T-cell (primary cell): ENCODE data around the gene ACTR1B. TPM values are rescaled to one million over a fixed set of nuclear protein-coding genes. Genes with fewer than 3 reads are reported as not detected.
A peak's percentile ranks its signal among the peaks of the same experiment; 100 is the strongest.

Source experiments
- ATAC-seq, 4 experiments: fragments of 200-7000 bp in 3 of 4; fragments of 150-1000 bp in 1 of 4; cut with Tn5 transposase; replicated peaks in 1 of 4; 1 replicate in 3 of 4; 2 replicates in 1 of 4; pipeline ENCODE4 v1.10.0; 2021; ENCODE audit warnings: moderate library complexity in 3 of 4, mild to moderate bottlenecking in 2 of 4, moderate number of reproducible peaks in 1 of 4
- CTCF ChIA-PET, 2 donors: fragments of 300-600 bp; sonication (Branson Sonifier 250); formaldehyde crosslinking; loops; one replicate each; lab custom pipeline; 2022; ENCODE audit warnings: antibody characterized with exemption in 2 of 2; lab: Charles Lee
- POLR2A ChIA-PET, 2 donors: fragments of 300-600 bp; sonication (Branson Sonifier 250); formaldehyde crosslinking; loops; one replicate each; lab custom pipeline; 2022; ENCODE audit warnings: antibody characterized with exemption in 2 of 2; lab: Charles Lee
- DNase-seq, 35 experiments: peaks; one replicate each; pipeline versions ENCODE4 v3.0.0 to v3.0.0-alpha.2; 2013 to 2023
- H3K27ac ChIP-seq: one replicate; pipeline ENCODE4 v1.5.1; 2013; ENCODE audit warnings: low read length
- H3K27me3 ChIP-seq, 2 experiments: replicated peaks in 1 of 2; 1 replicate in 1 of 2; 2 replicates in 1 of 2; pipeline versions ENCODE4 v1.6.1 to v1.7.0; 2013; ENCODE audit warnings: low read length in 1 of 2, mixed read lengths in 1 of 2; ENCODE audit not compliant: control insufficient read depth in 2 of 2, insufficient read depth in 2 of 2; ENCODE audit errors: extremely low read depth in 1 of 2
- H3K36me3 ChIP-seq, 2 donors: 1 replicate in 1 of 2; 2 replicates in 1 of 2; pipeline versions ENCODE4 v1.6.1 to v1.7.0; 2013; ENCODE audit warnings: low read length in 1 of 2; ENCODE audit not compliant: control insufficient read depth in 2 of 2, insufficient read depth in 1 of 2; ENCODE audit errors: extremely low read depth in 1 of 2
- H3K4me1 ChIP-seq, 2 experiments: 1 replicate in 1 of 2; 2 replicates in 1 of 2; pipeline versions ENCODE4 v1.6.1 to v1.7.0; 2013; ENCODE audit warnings: low read length in 2 of 2, mixed read lengths in 1 of 2; ENCODE audit not compliant: insufficient read depth in 2 of 2, control insufficient read depth in 1 of 2; ENCODE audit errors: extremely low read depth in 1 of 2
- H3K4me3 ChIP-seq, 2 donors: 1 replicate in 1 of 2; 2 replicates in 1 of 2; pipeline versions ENCODE4 v1.5.1 to v1.7.0; 2013; ENCODE audit warnings: mild to moderate bottlenecking in 2 of 2, low read length in 1 of 2, moderate library complexity in 1 of 2; ENCODE audit not compliant: control insufficient read depth in 1 of 2; ENCODE audit errors: extremely low read depth in 1 of 2
- H3K9me3 ChIP-seq: 2 replicates; pipeline ENCODE4 v1.7.0; 2013
- H3K27ac Mint-ChIP-seq, 2 donors: one replicate each; pipeline ENCODE4 v1.8.0; 2020 to 2021; ENCODE audit warnings: mild to moderate bottlenecking in 2 of 2, mixed read lengths in 2 of 2
- H3K27me3 Mint-ChIP-seq, 2 donors: one replicate each; pipeline ENCODE4 v1.8.0; 2021 to 2022; ENCODE audit warnings: mixed read lengths in 2 of 2
- H3K36me3 Mint-ChIP-seq: one replicate; pipeline ENCODE4 v1.8.0; 2021; ENCODE audit warnings: mixed read lengths
- H3K4me1 Mint-ChIP-seq, 3 donors: one replicate each; pipeline ENCODE4 v1.8.0; 2020 to 2022; ENCODE audit warnings: mixed read lengths in 3 of 3, mild to moderate bottlenecking in 1 of 3
- H3K4me3 Mint-ChIP-seq, 3 donors: one replicate each; pipeline ENCODE4 v1.8.0; 2020 to 2022; ENCODE audit warnings: mild to moderate bottlenecking in 3 of 3, mixed read lengths in 3 of 3, moderate library complexity in 3 of 3
- H3K9me3 Mint-ChIP-seq, 3 donors: one replicate each; pipeline ENCODE4 v1.8.0; 2020 to 2022; ENCODE audit warnings: mixed read lengths in 3 of 3
- WGBS: methylation state at CpG from one replicate; pipeline ENCODE4 v1.1.5; 2013; ENCODE audit warnings: missing lambda C conversion rate; ENCODE audit not compliant: insufficient coverage; 5-methylcytosine and 5-hydroxymethylcytosine counted together
- total RNA-seq, 35 experiments: library from RNA in 6 of 35; stranded (reverse) in 6 of 35; fragments of 120-200 nt in 1 of 35; gene quantifications; one replicate each; pipeline versions ENCODE4 v1.2.1 to v1.2.4 and lab custom pipeline; 2013 to 2026

Gene ACTR1B
- total RNA-seq, 5 donors from 2014 or later (not counting 1 experiment from before 2014, with no cell fraction given) = 86.3 to 124 (median 101) TPM

DNA sequence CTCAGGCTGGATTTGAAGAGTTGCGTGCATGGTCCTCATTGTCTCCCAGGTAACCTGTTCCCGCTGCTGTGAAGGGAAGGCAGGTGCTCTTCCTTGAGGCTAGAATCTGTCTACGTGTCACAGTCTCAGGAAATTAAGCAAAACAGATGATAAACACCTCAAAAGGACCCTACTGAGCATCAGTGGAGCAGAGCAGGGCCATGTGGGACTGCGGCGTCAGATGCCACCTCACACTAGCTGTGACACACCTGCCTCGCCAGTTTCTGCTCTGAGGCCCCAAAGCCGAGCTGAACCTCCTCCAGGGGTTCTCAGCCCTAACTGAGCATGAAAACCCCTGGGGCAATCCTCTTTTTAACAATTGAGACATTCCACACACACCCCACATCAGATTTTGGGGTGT, 7.7 kb upstream of the ACTR1B start:
- no peak overlapping the region for H3K27ac ChIP-seq
- H3K4me1 ChIP-seq = no peaks in the 10 kb centered on the region
- Mint-ChIP-seq H3K27me3 (no peaks in the 10 kb centered on the region), H3K4me1 (no peaks in the 10 kb centered on the region), H3K9me3 (no peaks in the 10 kb centered on the region), H3K36me3 (no peaks in the 10 kb centered on the region), H3K27ac (no peak overlapping the region), H3K4me3 (no peak overlapping the region)
- H3K36me3 ChIP-seq = no peaks in the 10 kb centered on the region
- ATAC-seq = no peak
- H3K4me3 ChIP-seq = no peak overlapping the region
- POLR2A ChIA-PET = no interaction called here
- 92% methylated on average over 5 of the region's 7 CpGs for WGBS
- DNase-seq = no peak
- peaks cover 0 to 3% of the 10 kb centered on the region in 2 experiments for H3K27me3 ChIP-seq
- CTCF ChIA-PET = no interaction called here
- H3K9me3 ChIP-seq = no peaks in the 10 kb centered on the region

DNA sequence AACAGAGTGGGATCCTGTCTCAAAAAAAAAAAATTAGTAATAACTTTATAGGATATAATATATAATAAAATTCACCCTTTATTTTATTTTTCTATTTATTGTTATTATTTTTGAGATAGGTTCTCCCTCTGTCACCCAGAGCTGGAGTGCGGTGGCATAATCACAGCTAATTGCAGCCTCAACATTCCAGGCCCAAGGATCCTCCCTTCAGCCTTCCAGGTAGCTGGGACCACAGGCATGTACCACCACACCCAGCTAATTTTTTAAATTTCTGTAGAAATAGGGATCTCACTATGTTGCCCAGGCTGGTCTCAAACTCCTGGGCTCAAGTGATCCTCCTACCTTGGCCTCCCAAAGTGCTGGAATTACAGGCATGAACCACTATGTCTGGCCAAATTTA, 6.6 kb upstream of the ACTR1B start:
- POLR2A ChIA-PET = no interaction called here

DNA sequence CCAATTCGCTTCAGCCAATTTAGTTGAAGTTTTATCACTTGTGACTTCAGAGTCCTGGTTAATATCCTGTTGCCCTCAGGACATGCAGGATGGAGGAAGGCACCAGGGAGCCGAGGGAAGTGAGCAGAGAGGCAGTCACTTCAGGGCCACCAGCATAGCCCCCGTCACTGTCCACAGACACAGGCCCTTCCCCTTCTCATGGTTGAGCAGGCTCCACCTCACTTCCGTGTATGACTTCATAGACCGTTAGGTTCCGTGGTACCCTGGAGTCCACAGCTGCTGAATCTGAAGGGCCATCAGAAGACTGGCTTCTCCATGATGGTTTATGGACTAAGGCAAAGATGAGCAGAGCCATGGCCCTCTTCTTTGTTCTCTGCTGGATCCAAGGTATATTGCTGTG, 5.6 kb upstream of the ACTR1B start, which contains the start of gene C2orf92:
Gene C2orf92, plus strand, starts transcription at position 266 of the 400 bp plus-strand sequence. Its CDS starts 76 bp downstream, at position 342.
- no peak within 1 kb of the TSS for H3K27ac ChIP-seq
- Mint-ChIP-seq H3K4me1 (peaks cover 0 to 9% (median 7%) of the 10 kb centered on the region in 3 donors), H3K36me3 (no peaks in the 10 kb centered on the region), H3K9me3 (no peaks in the 10 kb centered on the region), H3K27me3 (no peaks in the 10 kb centered on the region), H3K27ac (no peak within 1 kb of the TSS), H3K4me3 (no peak within 1 kb of the TSS)
- POLR2A ChIA-PET = interaction anchor here in 1 of 2 donors (0.5 kb wide), 1 partner anchor 135 kb away, joined by 4 read pairs; no protein-coding TSS in a partner anchor
- no peaks in the 10 kb centered on the region for H3K36me3 ChIP-seq
- DNase-seq (no peak), ATAC-seq (no peak)
- CTCF ChIA-PET = no interaction called here
- peaks cover 0 to 3% of the 10 kb centered on the region in 2 experiments for H3K27me3 ChIP-seq
- 97% methylated on average over 4 of the region's 6 CpGs for WGBS
- peaks cover 0 to 6% of the 10 kb centered on the region in 2 experiments for H3K4me1 ChIP-seq
- no peaks in the 10 kb centered on the region for H3K9me3 ChIP-seq
- H3K4me3 ChIP-seq = no peak within 1 kb of the TSS

More for the DNA sequence above, 6.6 kb upstream of the ACTR1B start:
- Mint-ChIP-seq H3K27ac (no peak overlapping the region), H3K27me3 (no peaks in the 10 kb centered on the region), H3K36me3 (no peaks in the 10 kb centered on the region), H3K4me3 (no peak overlapping the region), H3K9me3 (no peaks in the 10 kb centered on the region), H3K4me1 (peaks cover 0 to under 1% (median 0%) of the 10 kb centered on the region in 3 donors)
- no peak overlapping the region for H3K27ac ChIP-seq
- H3K4me3 ChIP-seq = no peak overlapping the region
- CTCF ChIA-PET = interaction anchor here in 1 of 2 donors (0.7 kb wide), 1 partner anchor 78 kb away, joined by 3 read pairs; no protein-coding TSS in a partner anchor
- H3K27me3 ChIP-seq = peaks cover 0 to 3% of the 10 kb centered on the region in 2 experiments
- no CpG with 5 or more reads among the region's 1 CpG for WGBS
- H3K9me3 ChIP-seq = no peaks in the 10 kb centered on the region
- DNase-seq (no peak), ATAC-seq (no peak)
- H3K36me3 ChIP-seq = no peaks in the 10 kb centered on the region
- H3K4me1 ChIP-seq = no peaks in the 10 kb centered on the region

- Histone ChIP-seq H3K4me1 (peaks cover 6 to 39% of the 10 kb centered on the region in 2 experiments), H3K27ac (peak overlapping the region; percentile 96), H3K27me3 (no peaks in the 10 kb centered on the region), H3K36me3 (peaks cover 7 to 12% of the 10 kb centered on the region in 2 donors), H3K9me3 (no peaks in the 10 kb centered on the region), H3K4me3 (peak overlapping the region; percentile 66 to 92)
- Mint-ChIP-seq H3K36me3 (peaks cover 5% of the 10 kb centered on the region), H3K4me1 (peaks cover 31 to 35% (median 32%) of the 10 kb centered on the region in 3 donors), H3K9me3 (no peaks in the 10 kb centered on the region), H3K27ac (peak overlapping the region; percentile 90 to 98), H3K27me3 (no peaks in the 10 kb centered on the region), H3K4me3 (peak overlapping the region; percentile 87 to 95 (median 90))
- POLR2A ChIA-PET = interaction anchor here in 1 of 2 donors (1.0 to 4.2 kb wide), 2 partner anchors 16 to 18 kb away, joined by 3 to 45 read pairs; partner anchors contain the start of gene COX5B
- DNase-seq (peak in 1 of 35 experiments; percentile 10), ATAC-seq (no peak)
- 4% methylated on average over 17 of the region's 21 CpGs for WGBS
- CTCF ChIA-PET = interaction anchor here in 1 of 2 donors (1.1 to 4.2 kb wide), 7 partner anchors 15 to 74 kb away, joined by 3 to 38 read pairs (median 10); partner anchors contain the start of gene COX5B
Observed at GRCh38 chr2:97664636-97664970, 759 bp upstream of the ACTR1B start.

DNA sequence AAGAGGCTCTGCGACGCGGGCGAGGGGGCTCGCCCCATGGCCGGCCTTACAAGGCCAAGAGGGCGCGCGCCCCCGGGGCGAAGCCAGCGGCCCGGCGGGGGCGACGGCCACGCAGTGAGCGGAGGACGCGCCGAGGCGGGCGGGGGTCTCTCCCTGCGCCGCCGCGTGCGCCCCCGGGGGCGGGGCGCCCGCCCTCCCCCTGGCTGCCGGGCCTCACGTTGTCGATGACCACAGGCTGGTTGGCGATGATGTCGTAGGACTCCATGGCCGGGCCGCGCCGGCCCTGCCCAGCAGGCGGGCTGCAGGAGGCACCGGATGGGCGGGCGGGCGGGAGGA, 250 bp downstream of the ACTR1B start:
- Mint-ChIP-seq H3K27me3 (no peaks in the 10 kb centered on the region), H3K27ac (no peak overlapping the region), H3K4me1 (peaks cover 32 to 35% (median 34%) of the 10 kb centered on the region in 3 donors), H3K9me3 (no peaks in the 10 kb centered on the region), H3K36me3 (peaks cover 6% of the 10 kb centered on the region), H3K4me3 (peak overlapping the region; percentile 85 to 95 (median 95))
- under 1% methylated on average over 46 of the region's 46 CpGs for WGBS
- ATAC-seq = no peak
- H3K27me3 ChIP-seq = no peaks in the 10 kb centered on the region
- H3K27ac ChIP-seq = peak overlapping the region; percentile 78
- POLR2A ChIA-PET = interaction anchor here (0.7 to 4.2 kb wide), 5 partner anchors 15 to 795 kb away, joined by 3 to 45 read pairs (median 3); partner anchors contain the start of gene COX5B (in 2 of the 2)
- no peak for DNase-seq
- H3K9me3 ChIP-seq = no peaks in the 10 kb centered on the region
- H3K4me1 ChIP-seq = peaks cover 6 to 40% of the 10 kb centered on the region in 2 experiments
- peak overlapping the region; percentile 67 to 88 for H3K4me3 ChIP-seq
- CTCF ChIA-PET = interaction anchor here in 1 of 2 donors (0.8 to 4.2 kb wide), 6 partner anchors 18 to 79 kb away, joined by 5 to 38 read pairs (median 8); partner anchors contain the start of gene COX5B
- peaks cover 7 to 22% of the 10 kb centered on the region in 2 donors for H3K36me3 ChIP-seq

- Mint-ChIP-seq H3K4me3 (peak overlapping the region; percentile 85 to 95 (median 95)), H3K9me3 (no peaks in the 10 kb centered on the region), H3K27ac (peak overlapping the region; percentile 83 to 95), H3K4me1 (peaks cover 32 to 38% (median 35%) of the 10 kb centered on the region in 3 donors), H3K27me3 (no peaks in the 10 kb centered on the region), H3K36me3 (peaks cover 11% of the 10 kb centered on the region)
- ChIA-PET CTCF (interaction anchor here in 1 of 2 donors (0.8 to 4.2 kb wide), 6 partner anchors 9 to 73 kb away, joined by 3 to 38 read pairs (median 5); partner anchors contain the start of gene COX5B), POLR2A (interaction anchor here in 1 of 2 donors (0.6 to 4.2 kb wide), 4 partner anchors 13 to 1484 kb away, joined by 3 to 45 read pairs (median 5); partner anchors contain the start of gene COX5B)
- WGBS = under 1% methylated on average over 23 of the region's 24 CpGs
- DNase-seq (peak in 34 of 35 experiments; percentile 28 to 72 (median 48)), ATAC-seq (peak; percentile 24 to 48 (median 40))
- Histone ChIP-seq H3K9me3 (no peaks in the 10 kb centered on the region), H3K4me3 (peak overlapping the region; percentile 67 to 88), H3K4me1 (peaks cover 6 to 40% of the 10 kb centered on the region in 2 experiments), H3K36me3 (peaks cover 12 to 28% of the 10 kb centered on the region in 2 donors), H3K27ac (peak overlapping the region; percentile 78), H3K27me3 (no peaks in the 10 kb centered on the region)
Observed at GRCh38 chr2:97662895-97663625, 784 bp downstream of the ACTR1B start.
